Measurements from ENCODE around the gene CA14.
A peak's percentile ranks its signal among the peaks of the same experiment; 100 is the strongest.
"Not testable (repeated sequence)": the region's sequence is repeated elsewhere in the genome, so short reads cannot be mapped to it uniquely, and the experiment has no call there.

Gene CA14

GRCh38 chr1:150236614-150237100 is 20.9 kb upstream of the CA14 start:
- DNase-seq: no peak

- not testable (repeated sequence) for DNase-seq
These were observed 20.4 kb upstream of the CA14 start for GRCh38 chr1:150237176-150237575.

- no peak for DNase-seq
These were observed 19.8 kb upstream of the CA14 start for GRCh38 chr1:150237746-150238145.

GRCh38 chr1:150243003-150243402 is 14.6 kb upstream of the CA14 start:
- no peak for DNase-seq

GRCh38 chr1:150249936-150250335 is 7.6 kb upstream of the CA14 start:
- DNase-seq: no peak

- DNase-seq: no peak
These were observed 1.4 kb upstream of the CA14 start for GRCh38 chr1:150256198-150256553.

GRCh38 chr1:150256554-150257341 is 826 bp upstream of the CA14 start:
- DNase-seq: no peak

- DNase-seq: no peak
These were observed 1.6 kb downstream of the CA14 start for GRCh38 chr1:150259217-150259616.

GRCh38 chr1:150259758-150260669 is 2.4 kb downstream of the CA14 start:
- DNase-seq: no peak

GRCh38 chr1:150261367-150261766 is 3.8 kb downstream of the CA14 start:
- no peak for DNase-seq

- no peak for DNase-seq
These were observed 5.1 kb downstream of the CA14 start for GRCh38 chr1:150262388-150263320.

- DNase-seq: no peak
These were observed 6.0 kb downstream of the CA14 start for GRCh38 chr1:150263549-150263948.

- no peak for DNase-seq
These were observed 10.3 kb downstream of the CA14 start for GRCh38 chr1:150267896-150268295.

- peak; percentile 37 to 64 for DNase-seq
These were observed 10.7 kb downstream of the CA14 start for GRCh38 chr1:150268340-150268704.

GRCh38 chr1:150268705-150269403 is 11.3 kb downstream of the CA14 start, which contains the start of gene APH1A:
Gene APH1A (minus strand): TSS chr1:150269016. CDS start chr1:150268810, 206 bp downstream.
- DNase-seq: peak; percentile 93 to 95

- DNase-seq: no peak
These were observed 11.9 kb downstream of the CA14 start for GRCh38 chr1:150269451-150269850.

- no peak for DNase-seq
These were observed 13.9 kb downstream of the CA14 start for GRCh38 chr1:150271291-150271959.

- no peak for DNase-seq
These were observed 15.7 kb downstream of the CA14 start for GRCh38 chr1:150273311-150273710.

GRCh38 chr1:150280138-150280707 is 22.6 kb downstream of the CA14 start:
- no peak for DNase-seq

- peak; percentile 70 to 73 for DNase-seq
These were observed 23.7 kb downstream of the CA14 start for GRCh38 chr1:150281221-150281757.

All from CD4-positive, alpha-beta T cell treated with Interferon alpha-2 for 1 hour (primary cell).